Progenitor cell of endocrine pancreas (in vitro differentiated cells): ENCODE data around the gene SSBP2. TPM values are rescaled to one million over a fixed set of nuclear protein-coding genes. Genes with fewer than 3 reads are reported as not detected.
"Not testable (repeated sequence)": the region's sequence is repeated elsewhere in the genome, so short reads cannot be mapped to it uniquely, and the experiment has no call there.

ENCODE experiments used
- DNase-seq: peaks from one replicate; pipeline ENCODE4 v3.0.0; 2021; ENCODE audit warnings: low spot score; ENCODE audit not compliant: unreplicated experiment
- H3K27ac Mint-ChIP-seq: 2 replicates; pipeline ENCODE4 v1.8.0; 2021; ENCODE audit warnings: mild to moderate bottlenecking, moderate library complexity, mixed read lengths
- H3K27me3 Mint-ChIP-seq: 2 replicates; pipeline ENCODE4 v1.8.0; 2021; ENCODE audit warnings: mixed read lengths
- H3K36me3 Mint-ChIP-seq: 2 replicates; pipeline ENCODE4 v1.8.0; 2022; ENCODE audit warnings: mixed read lengths; ENCODE audit not compliant: insufficient read depth
- H3K4me1 Mint-ChIP-seq: 2 replicates; pipeline ENCODE4 v1.8.0; 2021; ENCODE audit warnings: low read depth, mixed read lengths
- H3K4me3 Mint-ChIP-seq: 2 replicates; pipeline ENCODE4 v1.8.0; 2021; ENCODE audit warnings: low read depth, mild to moderate bottlenecking, moderate library complexity, mixed read lengths
- H3K9me3 Mint-ChIP-seq: 2 replicates; pipeline ENCODE4 v1.8.0; 2021; ENCODE audit warnings: low read depth, mixed read lengths
- CTCF ChIP-seq: fragments of 200-600 bp; sonication (generic); IDR thresholded peaks from one replicate; pipeline ENCODE4 v1.5.0; 2021; ENCODE audit warnings: antibody characterized with exemption, mild to moderate bottlenecking; ENCODE audit not compliant: unreplicated experiment
- total RNA-seq: library from RNA; stranded (reverse); gene quantifications from 2 replicates; pipeline ENCODE4 v1.2.1, GENCODE V29; 2021

SSBP2 gene
- total RNA-seq, 1 donor from 2014 or later = 66.6 TPM

- TF ChIP-seq CTCF = no peak
- Mint-ChIP-seq H3K4me3 (no peak overlapping the region), H3K4me1 (peaks cover 23% of the 10 kb centered on the region), H3K27ac (no peak overlapping the region), H3K27me3 (no peaks in the 10 kb centered on the region), H3K9me3 (no peaks in the 10 kb centered on the region), H3K36me3 (no peaks in the 10 kb centered on the region)
- DNase-seq = no peak
These were observed 341.0 kb downstream of the SSBP2 start for GRCh38 chr5:81409896-81410295.

GRCh38 chr5:81409361-81409760, 341.5 kb downstream of the SSBP2 start:
- TF ChIP-seq CTCF = no peak
- no peaks in the 10 kb centered on the region for H3K27me3 Mint-ChIP-seq
- H3K4me3 Mint-ChIP-seq = no peak overlapping the region
- no peak for DNase-seq
- no peaks in the 10 kb centered on the region for H3K9me3 Mint-ChIP-seq
- H3K4me1 Mint-ChIP-seq = peaks cover 23% of the 10 kb centered on the region
- H3K36me3 Mint-ChIP-seq = no peaks in the 10 kb centered on the region
- no peak overlapping the region for H3K27ac Mint-ChIP-seq

GRCh38 chr5:81408496-81408895, 342.4 kb downstream of the SSBP2 start:
- H3K27ac Mint-ChIP-seq = no peak overlapping the region
- H3K27me3 Mint-ChIP-seq = no peaks in the 10 kb centered on the region
- no peaks in the 10 kb centered on the region for H3K36me3 Mint-ChIP-seq
- no peak overlapping the region for H3K4me3 Mint-ChIP-seq
- H3K4me1 Mint-ChIP-seq = peaks cover 23% of the 10 kb centered on the region
- no peak for DNase-seq
- H3K9me3 Mint-ChIP-seq = no peaks in the 10 kb centered on the region
- TF ChIP-seq CTCF = no peak

- not testable (repeated sequence) for H3K27me3 Mint-ChIP-seq, H3K4me3 Mint-ChIP-seq, DNase-seq, H3K9me3 Mint-ChIP-seq, H3K36me3 Mint-ChIP-seq, H3K27ac Mint-ChIP-seq
- peaks cover 23% of the 10 kb centered on the region for H3K4me1 Mint-ChIP-seq
These were observed 343.1 kb downstream of the SSBP2 start for GRCh38 chr5:81407811-81408210.

GRCh38 chr5:81405126-81405891, 345.6 kb downstream of the SSBP2 start:
- Mint-ChIP-seq H3K27ac (no peak overlapping the region), H3K9me3 (no peaks in the 10 kb centered on the region), H3K4me1 (peaks cover 23% of the 10 kb centered on the region), H3K36me3 (no peaks in the 10 kb centered on the region), H3K27me3 (no peaks in the 10 kb centered on the region), H3K4me3 (no peak overlapping the region)
- no peak for TF ChIP-seq CTCF
- DNase-seq = no peak
